DOHH2 (cell line): ENCODE data around the gene MEGF10.
"Not testable (repeated sequence)": the region's sequence is repeated elsewhere in the genome, so short reads cannot be mapped to it uniquely, and the experiment has no call there.

Experiments used
- H3F3A ChIP-seq: fragments of 200-600 bp; sonication (generic), shearing (Covaris generic); 2 replicates; pipeline ENCODE4 v1.6.0; 2016; ENCODE audit warnings: antibody characterized with exemption, mild to moderate bottlenecking; ENCODE audit not compliant: control insufficient read depth, insufficient read depth
- H3K27ac ChIP-seq: fragments of 200-600 bp; sonication (generic); 2 replicates; pipeline ENCODE4 v1.5.1; 2014; ENCODE audit warnings: low read depth, mild to moderate bottlenecking, low read length, moderate library complexity
- H3K27me3 ChIP-seq: fragments of 200-600 bp; sonication (generic); 2 replicates; pipeline ENCODE4 v1.6.1; 2014; ENCODE audit warnings: mild to moderate bottlenecking, low read length, mixed read lengths; ENCODE audit not compliant: control insufficient read depth
- H3K36me3 ChIP-seq: fragments of 200-600 bp; sonication (generic); 2 replicates; pipeline ENCODE4 v1.6.1; 2014; ENCODE audit warnings: mild to moderate bottlenecking, low read length, moderate library complexity, mixed read lengths; ENCODE audit not compliant: control insufficient read depth
- H3K4me1 ChIP-seq: fragments of 200-600 bp; sonication (generic); 2 replicates; pipeline ENCODE4 v1.6.1; 2014; ENCODE audit warnings: mild to moderate bottlenecking, low read length, mixed read lengths; ENCODE audit not compliant: control insufficient read depth
- H3K4me2 ChIP-seq: fragments of 200-600 bp; sonication (generic); 2 replicates; pipeline ENCODE4 v1.6.0; 2014; ENCODE audit warnings: mild to moderate bottlenecking, low read length, moderate library complexity
- H3K4me3 ChIP-seq: fragments of 200-600 bp; sonication (generic); 2 replicates; pipeline ENCODE4 v1.5.1; 2014; ENCODE audit warnings: mild to moderate bottlenecking, low read length, mixed read lengths
- H3K79me2 ChIP-seq: fragments of 200-600 bp; sonication (generic); 2 replicates; pipeline ENCODE4 v1.6.1; 2014; ENCODE audit warnings: mild to moderate bottlenecking, low read length, mixed read lengths; ENCODE audit not compliant: control insufficient read depth
- H3K9me2 ChIP-seq: fragments of 200-600 bp; sonication (generic); replicated peaks from 2 replicates; pipeline ENCODE4 v1.6.1; 2014; ENCODE audit warnings: mild to moderate bottlenecking, low read length, mixed read lengths; ENCODE audit not compliant: control insufficient read depth
- H3K9me3 ChIP-seq: fragments of 200-600 bp; sonication (generic); 2 replicates; pipeline ENCODE4 v1.6.1; 2014; ENCODE audit warnings: antibody characterized with exemption, low read length, mixed read lengths; ENCODE audit not compliant: control insufficient read depth, insufficient read depth
- H4K20me1 ChIP-seq: fragments of 200-600 bp; sonication (generic); 2 replicates; pipeline ENCODE4 v1.6.0; 2014; ENCODE audit warnings: low read depth, mild to moderate bottlenecking, antibody characterized with exemption, low read length, moderate library complexity; ENCODE audit not compliant: control insufficient read depth, insufficient read depth
- EZH2phosphoT487 ChIP-seq: fragments of 200-600 bp; sonication (generic); IDR thresholded peaks from 2 replicates; pipeline ENCODE4 v1.6.1; 2017; ENCODE audit warnings: borderline replicate concordance, mild to moderate bottlenecking, antibody characterized with exemption, low read length, moderate library complexity, mixed read lengths
- TF ChIP-seq, protein P1 (sequence below): fragments of 200-600 bp; sonication (generic); IDR thresholded peaks from one replicate; pipeline ENCODE4 v1.5.1; 2014; ENCODE audit warnings: antibody characterized with exemption, mild to moderate bottlenecking, low read depth, low read length; ENCODE audit not compliant: poor library complexity, severe bottlenecking

MEGF10 gene

DNA sequence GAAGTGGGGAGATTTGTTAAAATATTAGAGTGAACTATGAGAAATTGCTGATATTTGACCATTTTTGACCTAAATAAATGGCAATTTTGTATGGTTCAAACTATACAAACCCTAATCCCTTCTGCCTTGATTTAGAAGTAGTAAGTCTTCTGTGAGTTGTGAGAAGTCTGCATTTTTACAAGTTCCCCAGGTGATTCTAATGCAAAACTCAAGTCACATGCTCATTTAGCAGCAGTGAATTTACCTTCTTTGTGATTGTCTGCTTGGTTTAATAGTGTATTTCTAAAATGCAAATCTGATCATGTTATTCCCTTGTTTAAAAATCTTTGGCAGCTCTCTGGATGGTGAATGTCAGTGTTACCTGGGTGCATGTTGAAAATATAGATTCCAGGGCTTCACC is 2.8 kb downstream of the MEGF10 start:
- Histone ChIP-seq H3K27ac (no peak overlapping the region), H3K4me3 (no peak overlapping the region)

DNA sequence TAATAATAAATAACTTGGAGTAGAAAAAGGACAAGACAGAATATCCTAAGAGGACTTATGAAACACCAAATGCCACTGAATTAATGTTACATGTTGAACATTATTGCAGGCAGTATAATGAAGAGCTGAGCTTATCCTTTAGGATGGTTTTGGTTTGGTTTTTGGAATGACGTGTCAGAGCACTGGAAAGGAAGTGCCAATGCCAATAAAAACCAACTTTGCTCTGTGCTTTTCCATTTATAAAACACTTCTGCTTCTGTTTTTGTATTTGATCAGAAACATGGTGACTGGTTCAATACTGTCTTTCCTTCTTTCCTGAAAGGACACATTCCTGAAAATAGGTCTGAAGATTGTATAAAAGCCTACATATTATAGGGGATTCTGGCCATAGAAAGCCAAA is 4.2 kb downstream of the MEGF10 start:
- Histone ChIP-seq H3K9me3 (no peaks in the 10 kb centered on the region), H3K79me2 (no peaks in the 10 kb centered on the region), H3K9me2 (no peaks in the 10 kb centered on the region), H3K4me2 (no peak overlapping the region), H4K20me1 (no peaks in the 10 kb centered on the region), H3K36me3 (no peaks in the 10 kb centered on the region), H3K27ac (no peak overlapping the region), H3K4me1 (no peaks in the 10 kb centered on the region), H3K27me3 (peaks cover 12% of the 10 kb centered on the region), H3K4me3 (no peak overlapping the region), H3F3A (no peaks in the 10 kb centered on the region)
- TF ChIP-seq EZH2phosphoT487 = no peak
- TF ChIP-seq, protein P1, sequence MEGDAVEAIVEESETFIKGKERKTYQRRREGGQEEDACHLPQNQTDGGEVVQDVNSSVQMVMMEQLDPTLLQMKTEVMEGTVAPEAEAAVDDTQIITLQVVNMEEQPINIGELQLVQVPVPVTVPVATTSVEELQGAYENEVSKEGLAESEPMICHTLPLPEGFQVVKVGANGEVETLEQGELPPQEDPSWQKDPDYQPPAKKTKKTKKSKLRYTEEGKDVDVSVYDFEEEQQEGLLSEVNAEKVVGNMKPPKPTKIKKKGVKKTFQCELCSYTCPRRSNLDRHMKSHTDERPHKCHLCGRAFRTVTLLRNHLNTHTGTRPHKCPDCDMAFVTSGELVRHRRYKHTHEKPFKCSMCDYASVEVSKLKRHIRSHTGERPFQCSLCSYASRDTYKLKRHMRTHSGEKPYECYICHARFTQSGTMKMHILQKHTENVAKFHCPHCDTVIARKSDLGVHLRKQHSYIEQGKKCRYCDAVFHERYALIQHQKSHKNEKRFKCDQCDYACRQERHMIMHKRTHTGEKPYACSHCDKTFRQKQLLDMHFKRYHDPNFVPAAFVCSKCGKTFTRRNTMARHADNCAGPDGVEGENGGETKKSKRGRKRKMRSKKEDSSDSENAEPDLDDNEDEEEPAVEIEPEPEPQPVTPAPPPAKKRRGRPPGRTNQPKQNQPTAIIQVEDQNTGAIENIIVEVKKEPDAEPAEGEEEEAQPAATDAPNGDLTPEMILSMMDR = no peak

More for the DNA sequence above, 2.8 kb downstream of the MEGF10 start:
- Histone ChIP-seq H3K36me3 (no peaks in the 10 kb centered on the region), H4K20me1 (no peaks in the 10 kb centered on the region), H3K79me2 (no peaks in the 10 kb centered on the region), H3K9me3 (no peaks in the 10 kb centered on the region), H3F3A (no peaks in the 10 kb centered on the region), H3K27me3 (peaks cover 12% of the 10 kb centered on the region), H3K9me2 (no peaks in the 10 kb centered on the region), H3K4me1 (no peaks in the 10 kb centered on the region), H3K4me2 (no peak overlapping the region)
- no peak for TF ChIP-seq EZH2phosphoT487
- TF ChIP-seq, protein P1 = no peak

DNA sequence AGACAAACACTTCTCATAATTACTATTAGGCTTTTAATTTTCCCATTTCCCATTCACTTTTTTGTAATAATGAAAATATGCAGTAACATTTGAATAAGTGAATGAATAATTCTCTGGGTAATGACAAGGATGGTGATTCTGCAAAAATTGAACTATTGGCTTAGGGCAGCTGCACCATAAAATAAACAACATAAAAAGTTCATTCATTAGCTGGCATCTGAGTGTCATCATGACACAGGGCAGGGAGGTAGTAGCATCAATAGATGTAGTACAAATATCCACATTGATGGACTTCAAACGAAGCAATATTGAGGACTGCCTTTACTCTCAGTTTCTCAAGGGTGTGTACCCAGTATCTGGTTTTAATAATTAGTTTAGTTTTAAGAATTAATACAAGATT is 4.9 kb downstream of the MEGF10 start:
- Histone ChIP-seq H3K4me1 (no peaks in the 10 kb centered on the region), H3K27me3 (peaks cover 12% of the 10 kb centered on the region), H3K9me2 (no peaks in the 10 kb centered on the region), H4K20me1 (no peaks in the 10 kb centered on the region), H3F3A (no peaks in the 10 kb centered on the region), H3K4me2 (no peak overlapping the region), H3K9me3 (no peaks in the 10 kb centered on the region), H3K4me3 (no peak overlapping the region), H3K36me3 (no peaks in the 10 kb centered on the region), H3K79me2 (no peaks in the 10 kb centered on the region), H3K27ac (no peak overlapping the region)
- TF ChIP-seq EZH2phosphoT487 = no peak
- TF ChIP-seq, protein P1 = no peak

DNA sequence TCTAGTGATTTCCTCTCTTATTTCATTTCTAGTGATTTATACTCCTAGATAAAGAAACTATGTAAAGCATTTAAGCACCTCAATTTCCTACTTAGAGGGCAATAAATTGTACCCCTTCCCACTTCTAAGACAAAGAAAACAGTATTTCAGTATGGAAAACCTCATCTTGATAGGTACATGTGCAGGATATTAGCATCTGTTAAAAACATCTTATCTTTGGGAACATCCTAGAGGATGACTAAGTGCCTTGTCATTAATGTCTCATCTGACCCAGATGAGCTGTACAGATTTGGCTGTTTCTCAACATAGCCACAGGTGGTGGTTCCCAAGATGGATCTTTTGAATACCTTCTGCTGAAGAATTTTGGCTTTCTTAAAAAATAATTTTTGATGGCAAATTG is 5.7 kb downstream of the MEGF10 start:
- H3K79me2 ChIP-seq = no peaks in the 10 kb centered on the region

DNA sequence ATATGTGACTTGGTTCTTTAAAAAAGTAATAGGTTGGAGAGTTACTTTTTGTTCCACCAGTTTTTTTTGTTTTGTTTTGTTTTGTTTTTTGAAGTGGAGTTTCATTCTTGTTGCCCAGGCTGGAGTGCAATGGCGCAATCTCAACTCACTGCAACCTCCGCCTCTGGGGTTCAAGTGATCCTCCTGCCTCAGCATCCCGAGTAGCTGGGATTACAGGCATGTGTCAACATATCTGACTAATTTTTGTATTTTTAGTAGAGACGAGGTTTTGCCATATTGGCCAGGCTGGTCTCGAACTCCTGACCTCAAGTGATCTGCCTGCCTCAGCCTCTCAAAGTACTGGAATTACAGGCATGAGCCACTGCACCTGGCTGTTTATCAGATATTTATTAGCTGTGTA is 6.3 kb downstream of the MEGF10 start:
- not testable (repeated sequence) for H3K4me1 ChIP-seq, H3K9me2 ChIP-seq, H3K36me3 ChIP-seq, H3K4me3 ChIP-seq, H3K27ac ChIP-seq, H3K4me2 ChIP-seq, H4K20me1 ChIP-seq, H3F3A ChIP-seq, H3K9me3 ChIP-seq, H3K27me3 ChIP-seq, H3K79me2 ChIP-seq

More for the DNA sequence above, 5.7 kb downstream of the MEGF10 start:
- Histone ChIP-seq H3F3A (no peaks in the 10 kb centered on the region), H3K27ac (no peak overlapping the region), H3K27me3 (peaks cover 8% of the 10 kb centered on the region), H3K9me3 (no peaks in the 10 kb centered on the region), H3K4me2 (no peak overlapping the region), H3K4me3 (no peak overlapping the region), H3K4me1 (no peaks in the 10 kb centered on the region), H3K9me2 (no peaks in the 10 kb centered on the region), H4K20me1 (no peaks in the 10 kb centered on the region), H3K36me3 (no peaks in the 10 kb centered on the region)
- TF ChIP-seq, protein P1 = no peak
- no peak for TF ChIP-seq EZH2phosphoT487
